ENCODE results near the gene GPATCH8.
"Not testable (repeated sequence)": the region's sequence is repeated elsewhere in the genome, so short reads cannot be mapped to it uniquely, and the experiment has no call there.

The GPATCH8 gene

GRCh38 chr17:44372036-44372435 is 131.2 kb downstream of the GPATCH8 start:
- DNase-seq = no peak

DNA sequence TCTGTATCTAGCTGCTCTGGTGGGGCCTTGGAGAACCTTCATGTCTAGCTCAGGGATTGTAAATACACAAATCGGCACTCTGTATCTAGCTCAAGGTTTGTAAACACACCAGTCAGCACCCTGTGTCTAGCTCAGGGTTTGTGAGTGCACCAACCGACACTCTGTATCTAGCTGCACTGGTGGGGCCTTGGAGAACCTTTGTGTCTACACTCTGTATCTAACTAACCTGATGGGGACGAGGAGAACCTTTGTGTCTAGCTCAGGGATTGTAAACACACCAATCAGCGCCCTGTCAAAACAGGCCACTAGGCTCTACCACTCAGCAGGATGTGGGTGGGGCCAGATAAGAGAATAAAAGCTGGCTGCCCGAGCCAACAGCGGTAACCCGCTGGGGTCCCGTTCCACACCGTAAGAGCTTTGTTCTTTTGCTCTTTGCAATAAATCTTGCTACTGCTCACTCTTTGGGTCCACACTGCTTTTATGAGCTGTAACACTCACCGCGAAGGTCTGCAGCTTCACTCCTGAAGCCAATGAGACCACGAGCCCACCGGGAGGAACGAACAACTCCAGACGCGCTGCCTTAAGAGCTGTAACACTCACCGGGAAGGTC is 133.7 kb downstream of the GPATCH8 start:
- DNase-seq = not testable (repeated sequence)

DNA sequence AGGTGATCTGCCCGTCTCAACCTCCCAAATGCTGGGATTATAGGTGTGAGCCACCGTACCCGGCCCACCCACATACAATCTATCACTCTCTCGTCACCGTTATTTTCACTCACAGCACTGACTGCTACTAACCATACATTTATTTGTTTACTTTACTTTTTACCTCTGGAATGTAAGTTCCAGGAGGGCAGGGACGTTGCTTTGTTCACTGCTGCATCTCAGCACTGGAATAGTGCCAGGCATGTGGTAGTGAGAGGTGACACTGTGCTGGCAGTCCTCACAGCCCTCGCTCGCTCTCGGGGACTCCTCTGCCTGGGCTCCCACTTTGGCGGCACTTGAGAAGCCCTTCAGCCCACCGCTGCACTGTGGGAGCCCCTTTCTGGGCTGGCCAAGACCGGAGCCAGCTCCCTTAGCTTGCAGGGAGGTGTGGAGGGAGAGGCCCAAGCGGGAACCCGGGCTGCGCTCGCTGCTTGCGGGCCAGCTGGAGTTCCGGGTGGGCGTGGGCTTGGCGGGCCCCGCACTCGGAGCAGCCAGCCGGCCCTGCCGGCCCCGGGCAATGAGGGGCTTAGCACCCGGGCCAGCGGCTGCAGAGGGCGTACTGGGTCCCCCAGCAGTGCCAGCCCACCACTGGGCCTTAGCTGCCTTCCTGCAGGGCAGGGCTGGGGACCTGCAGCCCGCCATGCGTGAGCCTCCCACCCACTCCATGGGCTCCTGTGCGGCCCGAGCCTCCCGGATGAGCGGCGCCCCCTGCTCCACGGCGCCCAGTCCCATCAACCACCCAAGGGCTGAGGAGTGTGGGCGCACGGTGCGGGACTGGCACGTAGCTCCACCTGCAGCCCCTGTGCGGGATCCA is 134.6 kb downstream of the GPATCH8 start:
- not testable (repeated sequence) for DNase-seq

- DNase-seq = no peak
These were observed 135.8 kb downstream of the GPATCH8 start for GRCh38 chr17:44367231-44367979.

- DNase-seq = not testable (repeated sequence)
These were observed 138.2 kb downstream of the GPATCH8 start for GRCh38 chr17:44365051-44365450.

DNA sequence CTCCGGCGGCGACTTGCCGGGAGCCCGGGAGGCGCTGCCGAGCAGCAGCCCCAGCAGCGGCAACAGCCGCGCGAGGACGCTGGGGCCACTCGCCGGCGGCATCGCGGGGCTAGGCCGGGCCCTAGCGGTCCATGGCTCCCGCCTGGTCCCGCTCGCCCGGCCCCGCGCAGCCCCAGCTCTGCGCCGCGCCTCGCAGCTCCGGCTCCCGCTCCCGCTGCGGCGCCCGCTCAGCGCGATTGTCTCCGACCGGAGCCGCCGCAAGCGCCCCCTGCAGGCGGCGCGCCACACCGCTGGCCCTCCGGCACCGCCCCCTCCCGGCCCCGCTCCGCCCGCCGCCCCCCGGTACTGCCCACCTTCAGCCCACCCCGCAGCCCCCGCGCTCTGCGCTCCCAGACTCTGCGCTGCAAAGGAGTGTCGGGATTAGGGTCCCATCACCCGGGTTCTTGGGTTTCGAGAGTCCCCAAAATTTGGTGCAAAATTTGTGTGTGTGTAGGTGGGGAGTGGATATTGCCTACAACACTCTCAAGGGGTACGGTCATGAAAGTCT is 139.5 kb downstream of the GPATCH8 start, which contains the start of gene FAM171A2:
FAM171A2 (minus strand) TSS at position 241 of the 547 bp plus-strand sequence; CDS start at position 102, 139 bp downstream.
- peak; percentile 46 for DNase-seq

- DNase-seq = no peak
These were observed 140.1 kb downstream of the GPATCH8 start for GRCh38 chr17:44362949-44363612.

GRCh38 chr17:44362459-44362948 is 140.7 kb downstream of the GPATCH8 start:
- DNase-seq = no peak

GRCh38 chr17:44361292-44362260 is 141.6 kb downstream of the GPATCH8 start:
- no peak for DNase-seq

DNA sequence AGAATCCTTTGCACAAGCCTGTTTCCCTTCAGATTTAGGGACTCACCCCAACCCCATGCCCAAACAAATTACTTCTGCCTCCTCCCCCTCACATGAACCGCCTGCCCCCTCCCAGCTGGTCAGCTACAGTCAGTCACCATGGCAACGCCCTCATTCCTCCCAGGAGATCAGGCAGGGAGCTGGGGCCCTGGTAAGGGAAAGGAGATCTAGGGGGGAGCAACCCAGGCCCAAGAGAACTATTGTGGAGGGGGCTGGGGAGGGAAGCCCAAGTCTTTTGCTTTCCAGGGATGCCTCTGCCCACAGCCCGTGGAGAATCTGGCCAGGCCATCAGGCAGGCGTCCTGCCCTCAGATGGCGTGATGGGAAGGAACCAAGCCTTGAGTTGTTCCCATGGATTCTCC is 142.4 kb downstream of the GPATCH8 start:
- no peak for DNase-seq

DNA sequence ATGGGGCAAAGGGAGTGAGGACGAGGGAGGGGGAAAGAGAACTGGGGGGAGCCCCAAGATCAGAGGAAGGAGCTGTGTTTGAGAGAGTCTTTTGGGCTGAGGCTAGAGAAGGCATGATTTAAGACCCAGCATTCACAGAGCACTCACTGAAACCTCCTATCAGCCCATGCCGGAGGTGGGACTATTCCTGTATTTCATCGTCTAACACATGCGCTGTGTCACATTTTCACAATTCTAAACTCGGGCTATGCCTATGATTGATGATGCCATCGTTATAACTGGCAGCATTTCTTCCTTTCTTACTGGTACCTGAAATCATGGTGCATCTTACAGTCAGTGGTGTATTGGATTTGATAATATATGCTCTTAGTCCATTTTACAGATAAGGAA is 143.1 kb downstream of the GPATCH8 start:
- no peak for DNase-seq

GRCh38 chr17:44359458-44360143 is 143.6 kb downstream of the GPATCH8 start:
- no peak for DNase-seq

GRCh38 chr17:44359006-44359405 is 144.2 kb downstream of the GPATCH8 start:
- DNase-seq = no peak

- no peak for DNase-seq
These were observed 145.1 kb downstream of the GPATCH8 start for GRCh38 chr17:44358066-44358465.

DNA sequence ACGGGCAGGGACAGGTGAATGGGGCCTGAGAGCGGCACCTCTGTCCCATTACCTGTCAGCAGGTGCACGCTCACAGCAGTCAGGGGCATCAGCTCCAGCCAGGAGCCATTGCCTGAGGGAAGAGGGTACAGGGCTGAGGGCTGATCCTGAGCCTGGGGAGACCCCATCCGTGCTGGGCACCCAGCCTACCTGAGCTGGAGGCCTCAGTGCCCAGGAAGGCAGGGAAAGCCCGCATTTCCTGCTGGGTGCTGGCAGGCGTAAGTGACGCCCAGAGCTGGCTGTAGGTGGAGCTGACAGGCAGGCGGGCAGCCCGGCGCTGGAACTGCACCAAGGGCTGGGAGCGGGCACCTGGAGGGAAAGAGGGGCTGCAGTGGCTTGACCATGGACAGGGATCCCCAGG is 147.0 kb downstream of the GPATCH8 start:
- no peak for DNase-seq

DNA sequence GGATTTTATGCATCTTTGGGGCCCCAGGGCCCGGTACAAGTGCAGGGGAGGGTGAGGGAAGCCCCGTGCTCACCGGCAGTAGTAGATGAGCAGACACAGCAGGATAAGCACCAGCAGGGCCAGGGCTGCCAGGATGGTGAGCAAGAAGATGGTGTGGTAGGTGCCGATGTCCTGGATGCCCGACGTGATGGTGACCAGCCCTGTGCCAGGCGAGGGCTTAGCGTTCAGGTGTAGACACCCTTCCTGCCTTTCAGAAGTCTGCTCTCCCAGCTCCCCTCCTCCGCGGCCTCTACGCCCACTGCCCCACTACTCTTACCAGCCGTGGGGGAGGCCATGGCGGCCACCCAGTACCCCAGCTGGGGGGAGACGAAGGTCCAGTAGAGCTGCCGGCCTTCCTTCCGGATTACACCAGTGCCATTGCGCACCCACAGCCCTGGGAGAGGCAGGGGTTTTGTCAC is 147.5 kb downstream of the GPATCH8 start:
- no peak for DNase-seq

DNA sequence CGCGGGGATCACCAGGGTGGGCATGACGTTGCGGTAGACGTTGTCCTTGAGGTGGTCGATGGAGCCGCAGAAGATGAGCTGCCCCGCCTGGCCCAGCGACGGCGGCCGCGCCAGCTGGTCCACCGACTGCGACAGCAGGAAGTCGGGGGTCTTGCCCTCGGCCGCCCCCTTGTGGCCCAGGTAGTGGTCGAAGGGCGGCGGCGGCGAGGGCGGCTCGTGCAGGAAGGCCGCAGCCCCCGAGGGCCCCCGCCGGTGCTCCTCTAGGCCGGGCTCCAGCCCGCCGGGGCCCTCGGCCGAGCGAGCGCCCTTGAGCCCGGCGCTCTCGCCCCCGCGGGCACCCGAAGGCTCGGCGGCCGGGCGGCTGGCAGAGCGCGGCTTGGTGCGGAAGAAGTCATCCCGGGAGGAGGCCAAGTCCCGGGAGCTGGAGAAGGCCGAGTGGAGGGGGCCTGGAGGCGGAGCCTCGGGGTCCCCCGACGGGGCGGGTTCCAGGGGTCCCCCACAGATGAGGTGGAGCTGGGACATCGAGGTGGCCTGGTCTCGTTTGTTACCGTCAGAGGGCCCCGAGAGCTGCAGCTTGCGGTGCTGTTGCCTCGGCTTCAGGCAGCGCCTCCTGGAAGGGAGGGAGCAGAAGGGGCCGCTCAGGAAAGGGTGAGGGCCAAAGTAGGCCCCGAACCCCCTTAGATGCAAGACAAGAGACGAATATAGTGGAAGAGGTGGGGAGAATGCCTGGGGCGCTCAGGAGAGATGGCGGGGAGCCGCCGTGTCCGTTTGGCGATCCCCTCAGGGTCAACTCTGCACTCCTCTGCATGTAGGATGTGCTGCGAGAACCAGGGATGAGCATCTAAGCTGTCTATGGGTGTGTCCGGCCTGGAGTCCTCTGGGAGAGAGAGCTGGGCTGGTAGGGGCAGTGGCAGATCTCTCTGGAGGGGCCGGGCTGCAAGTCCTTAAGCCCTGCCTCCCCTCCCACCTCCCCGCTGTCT is 148.3 kb downstream of the GPATCH8 start:
- no peak for DNase-seq

GRCh38 chr17:44353672-44354331 is 149.4 kb downstream of the GPATCH8 start:
- DNase-seq = no peak

Data from NCI-H2029 (cell line).